ENCODE data around the gene USP54. TPM values are rescaled to one million over a fixed set of nuclear protein-coding genes. Genes with fewer than 3 reads are reported as not detected.
"Not testable (repeated sequence)": the region's sequence is repeated elsewhere in the genome, so short reads cannot be mapped to it uniquely, and the experiment has no call there.

The USP54 gene
- total RNA-seq, 1 donor from 2014 or later = 66.6 TPM

GRCh38 chr10:73591935-73592699 lies 975 bp upstream of the USP54 start:
- peak; percentile 71 for DNase-seq (ENCODE audit: low spot score)
- intact Hi-C loops (cut with DNase I) = no loop called here
- ATAC-seq = peak; percentile 94

- peak; percentile 18 for ATAC-seq
- intact Hi-C loops (cut with DNase I) = no loop called here
- no peak for DNase-seq (ENCODE audit: low spot score)
Observed at GRCh38 chr10:73589563-73590126, 1.5 kb downstream of the USP54 start.

- ATAC-seq (no peak), DNase-seq (ENCODE audit: low spot score) (no peak)
- intact Hi-C loops (cut with DNase I) = no loop called here
Observed at GRCh38 chr10:73588656-73589055, 2.5 kb downstream of the USP54 start.

GRCh38 chr10:73586583-73586984 lies 4.6 kb downstream of the USP54 start:
- ATAC-seq = peak; percentile 65
- intact Hi-C loops (cut with DNase I) = no loop called here
- DNase-seq (ENCODE audit: low spot score) = no peak

GRCh38 chr10:73585327-73585726 lies 5.8 kb downstream of the USP54 start:
- DNase-seq (ENCODE audit: low spot score) (no peak), ATAC-seq (peak; percentile 3)
- intact Hi-C loops (cut with DNase I) = no loop called here

- no peak for ATAC-seq
- intact Hi-C loops (cut with DNase I) = no loop called here
- DNase-seq (ENCODE audit: low spot score) = no peak
Observed at GRCh38 chr10:73584737-73585136, 6.4 kb downstream of the USP54 start.

GRCh38 chr10:73581918-73582317 lies 9.2 kb downstream of the USP54 start:
- DNase-seq (ENCODE audit: low spot score) (no peak), ATAC-seq (peak; percentile 74)
- intact Hi-C loops (cut with DNase I) = no loop called here

- DNase-seq (ENCODE audit: low spot score); ATAC-seq; intact Hi-C loops (cut with DNase I): not testable (repeated sequence)
Observed at GRCh38 chr10:73578927-73579326, 12.2 kb downstream of the USP54 start.

GRCh38 chr10:73577788-73578187 lies 13.4 kb downstream of the USP54 start:
- DNase-seq (ENCODE audit: low spot score) (no peak), ATAC-seq (peak; percentile 64)
- intact Hi-C loops (cut with DNase I) = no loop called here

GRCh38 chr10:73576890-73577591 lies 14.1 kb downstream of the USP54 start:
- intact Hi-C loops (cut with DNase I) = no loop called here

GRCh38 chr10:73576178-73576889 lies 14.8 kb downstream of the USP54 start:
- DNase-seq (ENCODE audit: low spot score) (no peak), ATAC-seq (peak; percentile 97)
- intact Hi-C loops (cut with DNase I) = no loop called here

More at GRCh38 chr10:73576890-73577591, 14.1 kb downstream of the USP54 start:
- no peak for ATAC-seq
- no peak for DNase-seq (ENCODE audit: low spot score)

- intact Hi-C loops (cut with DNase I); DNase-seq (ENCODE audit: low spot score); ATAC-seq: not testable (repeated sequence)
Observed at GRCh38 chr10:73567025-73567424, 24.1 kb downstream of the USP54 start.

- intact Hi-C loops (cut with DNase I) = no loop called here
- no peak for DNase-seq (ENCODE audit: low spot score)
- no peak for ATAC-seq
Observed at GRCh38 chr10:73561192-73561591, 29.9 kb downstream of the USP54 start.

- DNase-seq (ENCODE audit: low spot score) (no peak), ATAC-seq (no peak)
- intact Hi-C loops (cut with DNase I) = no loop called here
Observed at GRCh38 chr10:73559590-73559989, 31.6 kb downstream of the USP54 start.

GRCh38 chr10:73556855-73557254 lies 34.3 kb downstream of the USP54 start:
- DNase-seq (ENCODE audit: low spot score) (no peak), ATAC-seq (no peak)
- intact Hi-C loops (cut with DNase I) = no loop called here

- ATAC-seq (no peak), DNase-seq (ENCODE audit: low spot score) (no peak)
- intact Hi-C loops (cut with DNase I) = no loop called here
Observed at GRCh38 chr10:73554721-73555120, 36.4 kb downstream of the USP54 start.

- no peak for ATAC-seq
- no peak for DNase-seq (ENCODE audit: low spot score)
- intact Hi-C loops (cut with DNase I) = no loop called here
Observed at GRCh38 chr10:73553761-73554160, 37.4 kb downstream of the USP54 start.

- ATAC-seq = peak; percentile 96
- peak; percentile 63 for DNase-seq (ENCODE audit: low spot score)
- intact Hi-C loops (cut with DNase I) = no loop called here
Observed at GRCh38 chr10:73552819-73553715, 38.1 kb downstream of the USP54 start.

Data from sciatic nerve (tissue), 2 donors.